ENCODE data around the gene HEY2.

The HEY2 gene

DNA sequence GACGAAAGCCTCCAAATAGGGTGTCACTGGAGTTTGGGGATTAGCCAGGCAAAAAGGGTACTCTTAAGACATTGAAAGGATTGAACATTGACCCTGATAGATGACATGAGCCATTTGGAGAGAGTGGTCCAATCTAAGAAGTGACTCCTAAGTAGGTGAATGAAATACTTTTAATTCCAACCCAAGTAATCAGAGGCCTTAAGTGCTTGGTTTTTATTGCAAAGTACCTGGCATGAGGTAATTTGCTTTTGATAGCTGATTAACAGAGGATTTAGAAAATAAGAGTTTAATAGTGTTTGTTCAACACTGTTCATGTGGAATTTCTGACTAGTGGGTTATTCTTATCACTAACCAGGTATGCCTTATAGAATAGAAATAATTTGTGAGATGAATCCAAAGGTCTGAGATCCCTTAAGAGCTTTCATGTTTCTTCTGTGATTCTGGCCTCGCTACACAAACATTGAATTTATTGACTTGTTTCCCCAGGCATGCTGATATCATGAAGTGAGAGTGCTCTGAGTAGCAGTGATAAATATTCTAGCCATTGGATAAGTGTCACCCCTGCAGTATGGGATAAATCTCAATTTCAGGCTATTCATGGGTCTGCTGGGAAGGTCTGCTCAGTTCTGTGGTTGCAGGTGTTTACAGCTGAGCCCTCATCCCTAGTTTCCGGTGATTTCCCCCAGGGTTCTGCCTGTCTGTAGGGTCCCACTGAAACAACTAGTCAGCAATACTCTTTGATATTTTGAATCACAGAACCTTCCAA, 47.9 kb downstream of the HEY2 start:
- peaks cover 31% of the 10 kb centered on the region for H3K4me1 ChIP-seq (ENCODE audit: control insufficient read depth, insufficient read depth, low read length)
- peaks cover 0 to 3% of the 10 kb centered on the region in 2 experiments; a peak in 1 of 3 replicates for H3K36me3 ChIP-seq (ENCODE audit: control insufficient read depth in 2 of 2, insufficient read depth in 1 of 2, low read length in 2 of 2)
- H3K4me3 ChIP-seq (ENCODE audit: low read depth, low read length), result no peak overlapping the region
- H3K27ac ChIP-seq (ENCODE audit: extremely low read depth, low read depth, low read length), result no peak overlapping the region
- ChIA-PET CTCF (interaction anchor here (0.6 to 1.9 kb wide), 5 partner anchors 16 to 197 kb away, joined by 3 to 5 read pairs (median 4); partner anchors contain the start of gene HINT3), POLR2A (interaction anchor here (0.7 kb wide), 1 partner anchor 8 kb away, joined by 3 read pairs; no protein-coding TSS in a partner anchor)
- H3K9me3 ChIP-seq (ENCODE audit: control insufficient read depth, insufficient read depth, low read depth, low read length), result no peaks in the 10 kb centered on the region
- TF ChIP-seq ZNF843 (tag by site-specific recombination; IDR thresholded peaks at IDR 0.05) (peak; percentile 73; the same call in 1 of the 2 replicates), ZNF366 (tag by site-specific recombination; conservative IDR thresholded peaks at IDR 0.05) (peak; percentile 13; the same call in 1 of the 2 replicates), IKZF3 (tag by site-specific recombination; IDR thresholded peaks at IDR 0.05) (no peak), ZBTB17 (tag by site-specific recombination; IDR thresholded peaks at IDR 0.05) (peak; percentile 67), ZNF561 (tag by site-specific recombination; IDR thresholded peaks at IDR 0.05; ENCODE audit: borderline replicate concordance) (no peak), HOXA7 (CRISPR knock-in tag; IDR thresholded peaks at IDR 0.05; ENCODE audit: borderline replicate concordance) (no peak), ZNF677 (tag by site-specific recombination; IDR thresholded peaks at IDR 0.05) (no peak), FEZF1 (tag by site-specific recombination; IDR thresholded peaks at IDR 0.05) (peak; percentile 29), ZNF214 (tag by site-specific recombination; IDR thresholded peaks at IDR 0.05; ENCODE audit: borderline replicate concordance) (no peak), ZFP37 (tag by site-specific recombination; IDR thresholded peaks at IDR 0.05) (no peak), ZNF558 (tag by site-specific recombination; IDR thresholded peaks at IDR 0.05) (no peak), ZNF391 (tag by site-specific recombination; IDR thresholded peaks at IDR 0.05; ENCODE audit: borderline replicate concordance, low read depth) (no peak), ZXDB (tag by site-specific recombination; IDR thresholded peaks at IDR 0.05) (peak; percentile 54), GLIS2 (tag by site-specific recombination; IDR thresholded peaks at IDR 0.05) (no peak), ZNF629 (tag by site-specific recombination; IDR thresholded peaks at IDR 0.05) (peak; percentile 27; the same call in 1 of the 2 replicates), ZNF600 (tag by site-specific recombination; IDR thresholded peaks at IDR 0.05) (no peak), ZNF776 (tag by site-specific recombination; IDR thresholded peaks at IDR 0.05; ENCODE audit: borderline replicate concordance) (no peak), ZNF302 (tag by site-specific recombination; IDR thresholded peaks at IDR 0.05; ENCODE audit: low read depth) (no peak)
- TF ChIP-seq, protein P1, sequence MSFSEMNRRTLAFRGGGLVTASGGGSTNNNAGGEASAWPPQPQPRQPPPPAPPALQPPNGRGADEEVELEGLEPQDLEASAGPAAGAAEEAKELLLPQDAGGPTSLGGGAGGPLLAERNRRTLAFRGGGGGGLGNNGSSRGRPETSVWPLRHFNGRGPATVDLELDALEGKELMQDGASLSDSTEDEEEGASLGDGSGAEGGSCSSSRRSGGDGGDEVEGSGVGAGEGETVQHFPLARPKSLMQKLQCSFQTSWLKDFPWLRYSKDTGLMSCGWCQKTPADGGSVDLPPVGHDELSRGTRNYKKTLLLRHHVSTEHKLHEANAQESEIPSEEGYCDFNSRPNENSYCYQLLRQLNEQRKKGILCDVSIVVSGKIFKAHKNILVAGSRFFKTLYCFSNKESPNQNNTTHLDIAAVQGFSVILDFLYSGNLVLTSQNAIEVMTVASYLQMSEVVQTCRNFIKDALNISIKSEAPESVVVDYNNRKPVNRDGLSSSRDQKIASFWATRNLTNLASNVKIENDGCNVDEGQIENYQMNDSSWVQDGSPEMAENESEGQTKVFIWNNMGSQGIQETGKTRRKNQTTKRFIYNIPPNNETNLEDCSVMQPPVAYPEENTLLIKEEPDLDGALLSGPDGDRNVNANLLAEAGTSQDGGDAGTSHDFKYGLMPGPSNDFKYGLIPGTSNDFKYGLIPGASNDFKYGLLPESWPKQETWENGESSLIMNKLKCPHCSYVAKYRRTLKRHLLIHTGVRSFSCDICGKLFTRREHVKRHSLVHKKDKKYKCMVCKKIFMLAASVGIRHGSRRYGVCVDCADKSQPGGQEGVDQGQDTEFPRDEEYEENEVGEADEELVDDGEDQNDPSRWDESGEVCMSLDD (tag by site-specific recombination; IDR thresholded peaks at IDR 0.05), result no peak
- TF ChIP-seq, protein P2, sequence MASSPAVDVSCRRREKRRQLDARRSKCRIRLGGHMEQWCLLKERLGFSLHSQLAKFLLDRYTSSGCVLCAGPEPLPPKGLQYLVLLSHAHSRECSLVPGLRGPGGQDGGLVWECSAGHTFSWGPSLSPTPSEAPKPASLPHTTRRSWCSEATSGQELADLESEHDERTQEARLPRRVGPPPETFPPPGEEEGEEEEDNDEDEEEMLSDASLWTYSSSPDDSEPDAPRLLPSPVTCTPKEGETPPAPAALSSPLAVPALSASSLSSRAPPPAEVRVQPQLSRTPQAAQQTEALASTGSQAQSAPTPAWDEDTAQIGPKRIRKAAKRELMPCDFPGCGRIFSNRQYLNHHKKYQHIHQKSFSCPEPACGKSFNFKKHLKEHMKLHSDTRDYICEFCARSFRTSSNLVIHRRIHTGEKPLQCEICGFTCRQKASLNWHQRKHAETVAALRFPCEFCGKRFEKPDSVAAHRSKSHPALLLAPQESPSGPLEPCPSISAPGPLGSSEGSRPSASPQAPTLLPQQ (tag by site-specific recombination; IDR thresholded peaks at IDR 0.05), result 0 out of 2 replicates have a peak, but pooled peaks have one; percentile 8
- TF ChIP-seq, protein P3, sequence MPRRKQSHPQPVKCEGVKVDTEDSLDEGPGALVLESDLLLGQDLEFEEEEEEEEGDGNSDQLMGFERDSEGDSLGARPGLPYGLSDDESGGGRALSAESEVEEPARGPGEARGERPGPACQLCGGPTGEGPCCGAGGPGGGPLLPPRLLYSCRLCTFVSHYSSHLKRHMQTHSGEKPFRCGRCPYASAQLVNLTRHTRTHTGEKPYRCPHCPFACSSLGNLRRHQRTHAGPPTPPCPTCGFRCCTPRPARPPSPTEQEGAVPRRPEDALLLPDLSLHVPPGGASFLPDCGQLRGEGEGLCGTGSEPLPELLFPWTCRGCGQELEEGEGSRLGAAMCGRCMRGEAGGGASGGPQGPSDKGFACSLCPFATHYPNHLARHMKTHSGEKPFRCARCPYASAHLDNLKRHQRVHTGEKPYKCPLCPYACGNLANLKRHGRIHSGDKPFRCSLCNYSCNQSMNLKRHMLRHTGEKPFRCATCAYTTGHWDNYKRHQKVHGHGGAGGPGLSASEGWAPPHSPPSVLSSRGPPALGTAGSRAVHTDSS (tag by site-specific recombination; IDR thresholded peaks at IDR 0.05), result no peak
- TF ChIP-seq, protein P4, sequence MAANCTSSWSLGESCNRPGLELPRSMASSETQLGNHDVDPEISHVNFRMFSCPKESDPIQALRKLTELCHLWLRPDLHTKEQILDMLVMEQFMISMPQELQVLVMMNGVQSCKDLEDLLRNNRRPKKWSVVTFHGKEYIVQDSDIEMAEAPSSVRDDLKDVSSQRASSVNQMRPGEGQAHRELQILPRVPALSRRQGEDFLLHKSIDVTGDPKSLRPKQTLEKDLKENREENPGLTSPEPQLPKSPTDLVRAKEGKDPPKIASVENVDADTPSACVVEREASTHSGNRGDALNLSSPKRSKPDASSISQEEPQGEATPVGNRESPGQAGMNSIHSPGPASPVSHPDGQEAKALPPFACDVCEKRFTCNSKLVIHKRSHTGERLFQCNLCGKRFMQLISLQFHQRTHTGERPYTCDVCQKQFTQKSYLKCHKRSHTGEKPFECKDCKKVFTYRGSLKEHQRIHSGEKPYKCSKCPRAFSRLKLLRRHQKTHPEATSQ (tag by site-specific recombination; IDR thresholded peaks at IDR 0.05), result no peak
- TF ChIP-seq, protein P5, sequence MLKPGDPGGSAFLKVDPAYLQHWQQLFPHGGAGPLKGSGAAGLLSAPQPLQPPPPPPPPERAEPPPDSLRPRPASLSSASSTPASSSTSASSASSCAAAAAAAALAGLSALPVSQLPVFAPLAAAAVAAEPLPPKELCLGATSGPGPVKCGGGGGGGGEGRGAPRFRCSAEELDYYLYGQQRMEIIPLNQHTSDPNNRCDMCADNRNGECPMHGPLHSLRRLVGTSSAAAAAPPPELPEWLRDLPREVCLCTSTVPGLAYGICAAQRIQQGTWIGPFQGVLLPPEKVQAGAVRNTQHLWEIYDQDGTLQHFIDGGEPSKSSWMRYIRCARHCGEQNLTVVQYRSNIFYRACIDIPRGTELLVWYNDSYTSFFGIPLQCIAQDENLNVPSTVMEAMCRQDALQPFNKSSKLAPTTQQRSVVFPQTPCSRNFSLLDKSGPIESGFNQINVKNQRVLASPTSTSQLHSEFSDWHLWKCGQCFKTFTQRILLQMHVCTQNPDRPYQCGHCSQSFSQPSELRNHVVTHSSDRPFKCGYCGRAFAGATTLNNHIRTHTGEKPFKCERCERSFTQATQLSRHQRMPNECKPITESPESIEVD (tag by site-specific recombination; IDR thresholded peaks at IDR 0.05), result peak; percentile 78
- TF ChIP-seq, protein P6, sequence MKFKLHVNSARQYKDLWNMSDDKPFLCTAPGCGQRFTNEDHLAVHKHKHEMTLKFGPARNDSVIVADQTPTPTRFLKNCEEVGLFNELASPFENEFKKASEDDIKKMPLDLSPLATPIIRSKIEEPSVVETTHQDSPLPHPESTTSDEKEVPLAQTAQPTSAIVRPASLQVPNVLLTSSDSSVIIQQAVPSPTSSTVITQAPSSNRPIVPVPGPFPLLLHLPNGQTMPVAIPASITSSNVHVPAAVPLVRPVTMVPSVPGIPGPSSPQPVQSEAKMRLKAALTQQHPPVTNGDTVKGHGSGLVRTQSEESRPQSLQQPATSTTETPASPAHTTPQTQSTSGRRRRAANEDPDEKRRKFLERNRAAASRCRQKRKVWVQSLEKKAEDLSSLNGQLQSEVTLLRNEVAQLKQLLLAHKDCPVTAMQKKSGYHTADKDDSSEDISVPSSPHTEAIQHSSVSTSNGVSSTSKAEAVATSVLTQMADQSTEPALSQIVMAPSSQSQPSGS (tag by site-specific recombination; IDR thresholded peaks at IDR 0.05; ENCODE audit: low read depth), result 0 out of 2 replicates have a peak, but pooled peaks have one; percentile 3
- TF ChIP-seq, protein P7, sequence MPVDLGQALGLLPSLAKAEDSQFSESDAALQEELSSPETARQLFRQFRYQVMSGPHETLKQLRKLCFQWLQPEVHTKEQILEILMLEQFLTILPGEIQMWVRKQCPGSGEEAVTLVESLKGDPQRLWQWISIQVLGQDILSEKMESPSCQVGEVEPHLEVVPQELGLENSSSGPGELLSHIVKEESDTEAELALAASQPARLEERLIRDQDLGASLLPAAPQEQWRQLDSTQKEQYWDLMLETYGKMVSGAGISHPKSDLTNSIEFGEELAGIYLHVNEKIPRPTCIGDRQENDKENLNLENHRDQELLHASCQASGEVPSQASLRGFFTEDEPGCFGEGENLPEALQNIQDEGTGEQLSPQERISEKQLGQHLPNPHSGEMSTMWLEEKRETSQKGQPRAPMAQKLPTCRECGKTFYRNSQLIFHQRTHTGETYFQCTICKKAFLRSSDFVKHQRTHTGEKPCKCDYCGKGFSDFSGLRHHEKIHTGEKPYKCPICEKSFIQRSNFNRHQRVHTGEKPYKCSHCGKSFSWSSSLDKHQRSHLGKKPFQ (tag by site-specific recombination; IDR thresholded peaks at IDR 0.05), result 0 out of 2 replicates have a peak, but pooled peaks have one; percentile 17

Measured in HEK293 (cell line).